Measurements from ENCODE around the gene TMC6.

GRCh38 chr17:78069695-78070094 lies 58.9 kb downstream of the TMC6 start:
- TF ChIP-seq CTCF (optimal IDR thresholded peaks at IDR 0.05 in 1 of 3, IDR thresholded peaks at IDR 0.05 in 1 of 3, conservative IDR thresholded peaks at IDR 0.05 in 1 of 3; ENCODE audit: extremely low read depth in 1 of 3, insufficient read depth in 2 of 3, low read length in 3 of 3) (no peak), EZH2 (IDR thresholded peaks at IDR 0.05; ENCODE audit: low read length) (no peak)

Measured in keratinocyte (primary cell).